WTC11 (cell line): ENCODE data around the gene GPATCH4. TPM values are rescaled to one million over a fixed set of nuclear protein-coding genes. Genes with fewer than 3 reads are reported as not detected.

Source experiments
- ATAC-seq: fragments of 200-7000 bp; cut with Tn5 transposase; 2 replicates; pipeline ENCODE4 v1.10.0; 2021; ENCODE audit warnings: mild to moderate bottlenecking, moderate library complexity
- CTCF ChIA-PET: fragments of 300-600 bp; sonication (Branson Sonifier 250); formaldehyde crosslinking; loops from one replicate; lab custom pipeline; 2021; ENCODE audit warnings: antibody characterized with exemption; lab: Charles Lee
- POLR2A ChIA-PET: fragments of 350-600 bp; sonication (Branson Sonifier 250); formaldehyde crosslinking; loops from one replicate; lab custom pipeline; 2021; ENCODE audit warnings: antibody characterized with exemption; lab: Charles Lee
- DNase-seq: peaks from one replicate; pipeline ENCODE4 v3.0.0; 2021; ENCODE audit warnings: low spot score
- H3K27ac Mint-ChIP-seq: 2 replicates; pipeline ENCODE4 v1.8.0; 2021; ENCODE audit warnings: mixed read lengths
- H3K27me3 Mint-ChIP-seq: 2 replicates; pipeline ENCODE4 v1.8.0; 2021; ENCODE audit warnings: low read depth, mild to moderate bottlenecking, moderate library complexity, mixed read lengths
- H3K36me3 Mint-ChIP-seq: 2 replicates; pipeline ENCODE4 v1.8.0; 2021; ENCODE audit warnings: mixed read lengths
- H3K4me1 Mint-ChIP-seq: 2 replicates; pipeline ENCODE4 v1.8.0; 2022; ENCODE audit warnings: mixed read lengths
- H3K4me3 Mint-ChIP-seq: 2 replicates; pipeline ENCODE4 v1.8.0; 2021; ENCODE audit warnings: mild to moderate bottlenecking, moderate library complexity, mixed read lengths
- H3K9me3 Mint-ChIP-seq: 2 replicates; pipeline ENCODE4 v1.8.0; 2021; ENCODE audit warnings: mixed read lengths
- CREB1 ChIP-seq: sonication (generic); formaldehyde crosslinking; IDR thresholded peaks from 2 replicates; pipeline ENCODE4 v1.8.0; 2023; ENCODE audit warnings: mild to moderate bottlenecking, missing genetic modification reagents
- E2F1 ChIP-seq: sonication (generic); formaldehyde crosslinking; IDR thresholded peaks from 2 replicates; pipeline ENCODE4 v1.8.0; 2022; ENCODE audit warnings: mild to moderate bottlenecking, missing genetic modification reagents
- FOXP1 ChIP-seq: sonication (generic); formaldehyde crosslinking; IDR thresholded peaks from 2 replicates; pipeline ENCODE4 v1.8.0; 2022; ENCODE audit warnings: missing genetic modification reagents, mild to moderate bottlenecking, moderate library complexity, borderline replicate concordance
- GABPB1 ChIP-seq: sonication (generic); formaldehyde crosslinking; IDR thresholded peaks from 2 replicates; pipeline ENCODE4 v1.8.1; 2023; ENCODE audit warnings: mild to moderate bottlenecking, missing genetic modification reagents
- GRHL2 ChIP-seq: fragments of 250-450 bp; sonication (Bioruptor Pico); IDR thresholded peaks from 2 replicates; pipeline ENCODE4 v1.8.0; 2022; ENCODE audit warnings: mild to moderate bottlenecking, moderate library complexity; ENCODE audit not compliant: insufficient replicate concordance, severe bottlenecking
- MXD4 ChIP-seq: fragments of 250-450 bp; sonication (Bioruptor Pico); IDR thresholded peaks from 2 replicates; pipeline ENCODE4 v1.8.0; 2021; ENCODE audit warnings: mild to moderate bottlenecking, moderate library complexity, borderline replicate concordance
- NFYB ChIP-seq: sonication (generic); formaldehyde crosslinking; conservative IDR thresholded peaks from 2 replicates; pipeline ENCODE4 v1.8.0; 2022; ENCODE audit warnings: low read depth, missing genetic modification reagents
- NR2C2 ChIP-seq: sonication (generic); formaldehyde crosslinking; IDR thresholded peaks from 2 replicates; pipeline ENCODE4 v1.8.0; 2022; ENCODE audit warnings: mild to moderate bottlenecking, missing genetic modification reagents
- PREB ChIP-seq: sonication (generic); formaldehyde crosslinking; IDR thresholded peaks from 2 replicates; pipeline ENCODE4 v1.8.1; 2022; ENCODE audit warnings: mild to moderate bottlenecking, missing genetic modification reagents, moderate library complexity, borderline replicate concordance
- PRRX2 ChIP-seq: fragments of 250-450 bp; sonication (Bioruptor Pico); IDR thresholded peaks from 2 replicates; pipeline ENCODE4 v1.8.0; 2021; ENCODE audit warnings: mild to moderate bottlenecking
- SMAD4 ChIP-seq: sonication (generic); formaldehyde crosslinking; IDR thresholded peaks from 2 replicates; pipeline ENCODE4 v1.8.0; 2022; ENCODE audit warnings: mild to moderate bottlenecking, missing genetic modification reagents
- TP53 ChIP-seq: sonication (generic); formaldehyde crosslinking; IDR thresholded peaks from 2 replicates; pipeline ENCODE4 v1.8.1; 2023; ENCODE audit warnings: mild to moderate bottlenecking, missing genetic modification reagents
- USF2 ChIP-seq: sonication (generic); formaldehyde crosslinking; IDR thresholded peaks from 2 replicates; pipeline ENCODE4 v1.8.1; 2023; ENCODE audit warnings: mild to moderate bottlenecking, missing genetic modification reagents, moderate library complexity
- ZNF138 ChIP-seq: sonication (generic); formaldehyde crosslinking; conservative IDR thresholded peaks from 2 replicates; pipeline ENCODE4 v1.8.1; 2022; ENCODE audit warnings: mild to moderate bottlenecking, moderate library complexity, missing genetic modification reagents
- ZNF263 ChIP-seq: sonication (generic); formaldehyde crosslinking; IDR thresholded peaks from 2 replicates; pipeline ENCODE4 v1.8.1; 2022; ENCODE audit warnings: low read depth, mild to moderate bottlenecking, moderate library complexity, missing genetic modification reagents
- ZNF532 ChIP-seq: fragments of 250-450 bp; sonication (Bioruptor Pico); IDR thresholded peaks from 2 replicates; pipeline ENCODE4 v1.9.0; 2021; ENCODE audit warnings: mild to moderate bottlenecking, borderline replicate concordance
- total RNA-seq: library from RNA; stranded (reverse); gene quantifications from 3 replicates; pipeline ENCODE4 v1.2.3, GENCODE V29; 2021
- TF ChIP-seq, protein P1 (sequence below): sonication (generic); formaldehyde crosslinking; IDR thresholded peaks from 2 replicates; pipeline ENCODE4 v1.8.1; 2022; ENCODE audit warnings: mild to moderate bottlenecking, moderate library complexity, missing genetic modification reagents
- TF ChIP-seq, protein P2 (sequence below): sonication (generic); formaldehyde crosslinking; IDR thresholded peaks from 2 replicates; pipeline ENCODE4 v1.8.1; 2023; ENCODE audit warnings: mild to moderate bottlenecking, moderate library complexity, missing genetic modification reagents
- TF ChIP-seq, protein P3 (sequence below): sonication (generic); formaldehyde crosslinking; IDR thresholded peaks from 2 replicates; pipeline ENCODE4 v1.8.1; 2023; ENCODE audit warnings: mild to moderate bottlenecking, missing genetic modification reagents

The GPATCH4 gene
- total RNA-seq, 1 experiment from 2014 or later, result 50.1 TPM

GRCh38 chr1:156624814-156625435, 23.6 kb upstream of the GPATCH4 start (continued):
- TF ChIP-seq, protein P1, sequence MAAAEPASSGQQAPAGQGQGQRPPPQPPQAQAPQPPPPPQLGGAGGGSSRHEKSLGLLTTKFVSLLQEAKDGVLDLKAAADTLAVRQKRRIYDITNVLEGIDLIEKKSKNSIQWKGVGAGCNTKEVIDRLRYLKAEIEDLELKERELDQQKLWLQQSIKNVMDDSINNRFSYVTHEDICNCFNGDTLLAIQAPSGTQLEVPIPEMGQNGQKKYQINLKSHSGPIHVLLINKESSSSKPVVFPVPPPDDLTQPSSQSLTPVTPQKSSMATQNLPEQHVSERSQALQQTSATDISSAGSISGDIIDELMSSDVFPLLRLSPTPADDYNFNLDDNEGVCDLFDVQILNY (CRISPR knock-in tag), result no peak
- TF ChIP-seq TP53 (0 out of 2 replicates have a peak, but pooled peaks have one; percentile 4), SMAD4 (0 out of 2 replicates have a peak, but pooled peaks have one; percentile 36), NFYB (CRISPR knock-in tag) (0 out of 2 replicates have a peak, but pooled peaks have one; percentile 5)

DNA sequence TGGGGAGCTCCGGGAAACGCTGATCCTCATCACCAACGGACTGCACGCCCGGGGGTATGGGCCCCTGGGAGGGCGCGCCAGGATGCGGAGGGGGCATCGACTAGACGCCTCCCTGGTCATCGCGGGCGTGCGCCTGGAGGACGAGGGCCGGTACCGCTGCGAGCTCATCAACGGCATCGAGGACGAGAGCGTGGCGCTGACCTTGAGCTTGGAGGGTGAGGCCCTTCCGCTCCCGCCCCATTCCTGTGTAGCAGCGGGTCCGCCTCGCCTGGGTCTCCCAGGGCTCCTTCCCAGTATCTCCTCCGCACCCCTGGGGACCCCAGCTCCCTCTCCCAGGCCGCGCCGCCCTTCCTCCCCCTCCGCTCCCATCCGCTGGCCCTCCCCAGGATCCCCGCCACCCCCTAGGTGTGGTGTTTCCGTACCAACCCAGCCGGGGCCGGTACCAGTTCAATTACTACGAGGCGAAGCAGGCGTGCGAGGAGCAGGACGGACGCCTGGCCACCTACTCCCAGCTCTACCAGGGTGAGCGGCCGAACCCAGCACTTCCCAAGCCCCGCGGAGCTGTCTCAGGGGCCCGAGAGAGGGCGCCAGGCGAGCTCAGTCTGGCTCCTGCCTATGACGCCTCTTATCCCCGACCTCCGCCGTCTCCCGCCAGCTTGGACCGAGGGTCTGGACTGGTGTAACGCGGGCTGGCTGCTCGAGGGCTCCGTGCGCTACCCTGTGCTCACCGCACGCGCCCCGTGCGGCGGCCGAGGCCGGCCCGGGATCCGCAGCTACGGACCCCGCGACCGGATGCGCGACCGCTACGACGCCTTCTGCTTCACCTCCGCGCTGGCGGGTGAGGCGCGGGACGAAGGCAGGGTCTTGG, 22.9 kb upstream of the GPATCH4 start:
- peaks cover 9% of the 10 kb centered on the region for H3K4me1 Mint-ChIP-seq
- ChIA-PET POLR2A (interaction anchor here (0.7 to 2.3 kb wide), 9 partner anchors 12 to 83 kb away, joined by 3 to 16 read pairs (median 5); partner anchors contain the start of gene NES), CTCF (interaction anchor here (0.7 to 13.2 kb wide), 55 partner anchors 8 to 303 kb away, joined by 3 to 365 read pairs (median 6); partner anchors contain the start of genes BCAN, CRABP2, GPATCH4 and HDGF)
- ATAC-seq (peak; percentile 80), DNase-seq (peak; percentile 82)
- peak overlapping the region; percentile 79 for H3K4me3 Mint-ChIP-seq
- no peak overlapping the region for H3K27ac Mint-ChIP-seq
- H3K27me3 Mint-ChIP-seq, result peaks cover 88% of the 10 kb centered on the region
- H3K9me3 Mint-ChIP-seq, result no peaks in the 10 kb centered on the region
- no peaks in the 10 kb centered on the region for H3K36me3 Mint-ChIP-seq
- TF ChIP-seq GRHL2, result no peak
- no peak for TF ChIP-seq USF2
- TF ChIP-seq, protein P2, sequence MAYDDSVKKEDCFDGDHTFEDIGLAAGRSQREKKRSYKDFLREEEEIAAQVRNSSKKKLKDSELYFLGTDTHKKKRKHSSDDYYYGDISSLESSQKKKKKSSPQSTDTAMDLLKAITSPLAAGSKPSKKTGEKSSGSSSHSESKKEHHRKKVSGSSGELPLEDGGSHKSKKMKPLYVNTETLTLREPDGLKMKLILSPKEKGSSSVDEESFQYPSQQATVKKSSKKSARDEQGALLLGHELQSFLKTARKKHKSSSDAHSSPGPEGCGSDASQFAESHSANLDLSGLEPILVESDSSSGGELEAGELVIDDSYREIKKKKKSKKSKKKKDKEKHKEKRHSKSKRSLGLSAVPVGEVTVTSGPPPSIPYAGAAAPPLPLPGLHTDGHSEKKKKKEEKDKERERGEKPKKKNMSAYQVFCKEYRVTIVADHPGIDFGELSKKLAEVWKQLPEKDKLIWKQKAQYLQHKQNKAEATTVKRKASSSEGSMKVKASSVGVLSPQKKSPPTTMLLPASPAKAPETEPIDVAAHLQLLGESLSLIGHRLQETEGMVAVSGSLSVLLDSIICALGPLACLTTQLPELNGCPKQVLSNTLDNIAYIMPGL (CRISPR knock-in tag), result peak; percentile 73
- TF ChIP-seq FOXP1 (CRISPR knock-in tag), result peak; percentile 87
- no peak for TF ChIP-seq ZNF532 (CRISPR knock-in tag)
- no peak; the same call in 1 of the 2 replicates for TF ChIP-seq ZNF138 (CRISPR knock-in tag)
- TF ChIP-seq, protein P3, sequence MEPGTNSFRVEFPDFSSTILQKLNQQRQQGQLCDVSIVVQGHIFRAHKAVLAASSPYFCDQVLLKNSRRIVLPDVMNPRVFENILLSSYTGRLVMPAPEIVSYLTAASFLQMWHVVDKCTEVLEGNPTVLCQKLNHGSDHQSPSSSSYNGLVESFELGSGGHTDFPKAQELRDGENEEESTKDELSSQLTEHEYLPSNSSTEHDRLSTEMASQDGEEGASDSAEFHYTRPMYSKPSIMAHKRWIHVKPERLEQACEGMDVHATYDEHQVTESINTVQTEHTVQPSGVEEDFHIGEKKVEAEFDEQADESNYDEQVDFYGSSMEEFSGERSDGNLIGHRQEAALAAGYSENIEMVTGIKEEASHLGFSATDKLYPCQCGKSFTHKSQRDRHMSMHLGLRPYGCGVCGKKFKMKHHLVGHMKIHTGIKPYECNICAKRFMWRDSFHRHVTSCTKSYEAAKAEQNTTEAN, result peak; percentile 68; the same call in 1 of the 2 replicates
- TF ChIP-seq PRRX2 (CRISPR knock-in tag), result no peak
- no peak for TF ChIP-seq MXD4
- TF ChIP-seq ZNF263 (CRISPR knock-in tag), result no peak
- no peak; the same call in 1 of the 2 replicates for TF ChIP-seq NR2C2 (CRISPR knock-in tag)
- TF ChIP-seq CREB1, result no peak; the same call in 1 of the 2 replicates
- TF ChIP-seq PREB (CRISPR knock-in tag), result no peak
- no peak for TF ChIP-seq GABPB1 (CRISPR knock-in tag)
- TF ChIP-seq E2F1 (CRISPR knock-in tag), result no peak
